Keratinocyte (primary cell): Measurements from ENCODE around the gene RNF38. TPM values are rescaled to one million over a fixed set of nuclear protein-coding genes. Genes with fewer than 3 reads are reported as not detected.

Experiments
- DNase-seq: peaks from one replicate; pipeline ENCODE4 v3.0.0-alpha.2; 2011; ENCODE audit warnings: low read depth, missing footprints, low spot score
- FAIRE-seq: peaks from 2 replicates; lab custom pipeline; 2011; peaks lifted over from hg19 to GRCh38; lab: Jason Lieb, UNC
- H2AFZ ChIP-seq: 2 replicates; pipeline ENCODE4 v1.6.0; 2012; ENCODE audit warnings: low read length, control low read depth, inconsistent platforms; ENCODE audit not compliant: control insufficient read depth
- H3K27ac ChIP-seq: 2 replicates; pipeline ENCODE4 v1.5.1; 2011; ENCODE audit warnings: low read length; ENCODE audit not compliant: control insufficient read depth, insufficient read depth
- H3K27me3 ChIP-seq: 3 replicates; pipeline ENCODE4 v1.6.0; 2011; ENCODE audit warnings: low read length; ENCODE audit not compliant: control insufficient read depth, insufficient read depth; ENCODE audit errors: extremely low read depth
- H3K36me3 ChIP-seq, 2 experiments: 2 replicates in 1 of 2; 3 replicates in 1 of 2; pipeline ENCODE4 v1.5.1; 2011; ENCODE audit warnings: low read length in 2 of 2, mild to moderate bottlenecking in 1 of 2; ENCODE audit not compliant: control insufficient read depth in 2 of 2, insufficient read depth in 2 of 2; ENCODE audit errors: extremely low read depth in 1 of 2
- H3K4me1 ChIP-seq: 3 replicates; pipeline ENCODE4 v1.5.1; 2011; ENCODE audit warnings: low read length; ENCODE audit not compliant: control insufficient read depth, insufficient read depth; ENCODE audit errors: extremely low read depth
- H3K4me2 ChIP-seq: 3 replicates; pipeline ENCODE4 v1.6.0; 2011; ENCODE audit warnings: low read depth, low read length; ENCODE audit not compliant: control insufficient read depth, insufficient read depth; ENCODE audit errors: extremely low read depth
- H3K4me3 ChIP-seq, 3 experiments: fragments of 200-600 bp in 1 of 3; sonication (generic) in 1 of 3; 2 replicates in 2 of 3; 3 replicates in 1 of 3; pipeline ENCODE4 v1.5.1; 2011 to 2016; ENCODE audit warnings: low read length in 3 of 3, mild to moderate bottlenecking in 3 of 3, control low read depth in 2 of 3, inconsistent platforms in 1 of 3, low read depth in 1 of 3, mixed read lengths in 1 of 3, mixed run types in 1 of 3, moderate library complexity in 1 of 3; ENCODE audit not compliant: control insufficient read depth in 2 of 3, insufficient read depth in 2 of 3; ENCODE audit errors: extremely low read depth in 1 of 3
- H3K79me2 ChIP-seq: 2 replicates; pipeline ENCODE4 v1.6.0; 2012; ENCODE audit warnings: low read length; ENCODE audit not compliant: control insufficient read depth, insufficient read depth
- H3K9ac ChIP-seq: 3 replicates; pipeline ENCODE4 v1.6.0; 2011; ENCODE audit warnings: low read length; ENCODE audit not compliant: control insufficient read depth, insufficient read depth; ENCODE audit errors: extremely low read depth
- H3K9me1 ChIP-seq: 3 replicates; pipeline ENCODE4 v1.6.0; 2011; ENCODE audit warnings: low read length; ENCODE audit not compliant: control insufficient read depth, insufficient read depth; ENCODE audit errors: extremely low read depth
- H3K9me3 ChIP-seq: 2 replicates; pipeline ENCODE4 v1.5.1; 2012; ENCODE audit warnings: low read depth, low read length; ENCODE audit not compliant: control insufficient read depth
- H4K20me1 ChIP-seq: 3 replicates; pipeline ENCODE4 v1.6.0; 2011; ENCODE audit warnings: low read length; ENCODE audit not compliant: control insufficient read depth, insufficient read depth; ENCODE audit errors: extremely low read depth
- EZH2 ChIP-seq: IDR thresholded peaks from one replicate; pipeline ENCODE4 v1.6.1; 2012; ENCODE audit warnings: inconsistent platforms, mild to moderate bottlenecking, low read length, moderate library complexity
- dilution Hi-C: fragments of 300-500 bp; cut with MboI; formaldehyde crosslinking; loops from one replicate; pipeline ENCODE4 v1.7.0; 2020; ENCODE audit warnings: low sequenced_read_pairs; ENCODE audit not compliant: extremely low pct_ligation_motif_present
- polyA plus RNA-seq, 5 experiments: library from polyadenylated mRNA; depleted of rRNA in 3 of 5; stranded (reverse) in 3 of 5; stranded (forward) in 1 of 5; unstranded in 1 of 5; fragments of >200 nt; gene quantifications; 1 replicate in 1 of 5; 2 replicates in 3 of 5; 3 replicates in 1 of 5; pipeline versions ENCODE4 v1.2.1 to v1.2.3, GENCODE V29; 2011 to 2012; ENCODE audit warnings: missing spikeins in 2 of 5, low read depth in 1 of 5, low replicate concordance in 1 of 5
- TF ChIP-seq, protein P1 (sequence below), 3 experiments: IDR thresholded peaks in 1 of 3; conservative IDR thresholded peaks in 1 of 3; optimal IDR thresholded peaks in 1 of 3; 2 replicates in 2 of 3; 3 replicates in 1 of 3; pipeline versions ENCODE3 to v1.5.1; 2011; ENCODE audit warnings: low read length in 3 of 3, mild to moderate bottlenecking in 3 of 3, moderate library complexity in 2 of 3, control low read depth in 1 of 3, inconsistent platforms in 1 of 3; ENCODE audit not compliant: insufficient read depth in 2 of 3; ENCODE audit errors: extremely low read depth in 1 of 3

RNF38 gene
- polyA plus RNA-seq, 1 donor (not counting 4 experiments of a cell fraction or from before 2014, with no cell fraction given) = 12.5 TPM

DNA sequence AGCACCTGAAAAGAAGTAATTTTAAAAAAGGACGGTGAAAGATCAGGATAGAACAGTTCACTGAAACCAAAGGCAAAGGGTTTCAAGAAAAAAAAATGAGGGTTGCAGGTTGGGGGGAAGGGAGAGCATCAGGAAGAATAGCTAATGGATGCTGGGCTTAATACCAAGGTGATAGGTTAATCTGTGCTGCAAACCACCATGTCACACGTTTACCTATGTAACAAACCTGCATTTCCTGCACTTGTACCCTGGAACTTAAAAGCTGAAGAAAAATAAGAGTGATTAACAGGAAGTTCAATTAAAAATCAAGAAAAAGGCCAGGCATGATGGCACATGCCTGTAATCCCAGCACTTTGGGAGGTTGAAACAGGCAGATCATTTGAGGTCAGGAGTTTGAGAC lies 44.1 kb upstream of the RNF38 start:
- Histone ChIP-seq H3K9me3 (no peaks in the 10 kb centered on the region), H3K27me3 (no peaks in the 10 kb centered on the region), H3K27ac (no peak overlapping the region), H4K20me1 (no peaks in the 10 kb centered on the region), H3K79me2 (peaks cover 12% of the 10 kb centered on the region), H3K4me2 (no peak overlapping the region), H3K4me1 (peaks cover 7% of the 10 kb centered on the region), H3K9me1 (no peaks in the 10 kb centered on the region), H3K4me3 (no peak overlapping the region), H3K36me3 (peaks cover 0 to 3% of the 10 kb centered on the region in 2 experiments), H2AFZ (no peak overlapping the region), H3K9ac (no peak overlapping the region)
- TF ChIP-seq EZH2 = no peak
- TF ChIP-seq, protein P1, sequence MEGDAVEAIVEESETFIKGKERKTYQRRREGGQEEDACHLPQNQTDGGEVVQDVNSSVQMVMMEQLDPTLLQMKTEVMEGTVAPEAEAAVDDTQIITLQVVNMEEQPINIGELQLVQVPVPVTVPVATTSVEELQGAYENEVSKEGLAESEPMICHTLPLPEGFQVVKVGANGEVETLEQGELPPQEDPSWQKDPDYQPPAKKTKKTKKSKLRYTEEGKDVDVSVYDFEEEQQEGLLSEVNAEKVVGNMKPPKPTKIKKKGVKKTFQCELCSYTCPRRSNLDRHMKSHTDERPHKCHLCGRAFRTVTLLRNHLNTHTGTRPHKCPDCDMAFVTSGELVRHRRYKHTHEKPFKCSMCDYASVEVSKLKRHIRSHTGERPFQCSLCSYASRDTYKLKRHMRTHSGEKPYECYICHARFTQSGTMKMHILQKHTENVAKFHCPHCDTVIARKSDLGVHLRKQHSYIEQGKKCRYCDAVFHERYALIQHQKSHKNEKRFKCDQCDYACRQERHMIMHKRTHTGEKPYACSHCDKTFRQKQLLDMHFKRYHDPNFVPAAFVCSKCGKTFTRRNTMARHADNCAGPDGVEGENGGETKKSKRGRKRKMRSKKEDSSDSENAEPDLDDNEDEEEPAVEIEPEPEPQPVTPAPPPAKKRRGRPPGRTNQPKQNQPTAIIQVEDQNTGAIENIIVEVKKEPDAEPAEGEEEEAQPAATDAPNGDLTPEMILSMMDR (optimal IDR thresholded peaks at IDR 0.05 in 1 of 3, IDR thresholded peaks at IDR 0.05 in 1 of 3, conservative IDR thresholded peaks at IDR 0.05 in 1 of 3; ENCODE audit: extremely low read depth in 1 of 3, insufficient read depth in 2 of 3, low read length in 3 of 3) = no peak
- dilution Hi-C loops = no loop called here
- no peak for DNase-seq
- FAIRE-seq = no peak

DNA sequence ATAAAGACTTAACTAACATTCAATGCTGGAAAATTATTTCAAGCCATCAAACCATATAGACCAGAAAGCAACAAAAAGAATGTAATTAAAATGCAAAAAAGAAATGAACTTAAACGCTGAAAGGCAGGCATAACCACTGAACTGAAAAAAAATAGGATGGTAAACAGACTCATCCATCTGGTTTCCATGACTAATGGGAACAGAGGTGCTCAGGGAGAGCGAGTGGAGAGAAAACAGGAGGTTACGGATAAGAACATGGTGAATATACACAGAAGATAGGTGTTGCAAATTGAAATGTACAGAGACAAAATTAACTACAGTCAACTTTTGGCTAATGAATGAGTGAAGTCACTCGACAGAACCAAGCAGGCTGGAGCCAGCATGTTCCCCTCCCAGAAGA lies 43.5 kb upstream of the RNF38 start:
- dilution Hi-C loops = no loop called here
- TF ChIP-seq, protein P1 (optimal IDR thresholded peaks at IDR 0.05 in 1 of 3, IDR thresholded peaks at IDR 0.05 in 1 of 3, conservative IDR thresholded peaks at IDR 0.05 in 1 of 3; ENCODE audit: extremely low read depth in 1 of 3, insufficient read depth in 2 of 3, low read length in 3 of 3) = no peak
- no peak for TF ChIP-seq EZH2
- no peak overlapping the region for H3K4me2 ChIP-seq
- H3K79me2 ChIP-seq = peaks cover 12% of the 10 kb centered on the region
- peaks cover 0 to 3% of the 10 kb centered on the region in 2 experiments for H3K36me3 ChIP-seq
- FAIRE-seq (peak; percentile 43), DNase-seq (no peak)
- H3K27me3 ChIP-seq = no peaks in the 10 kb centered on the region
- peaks cover 7% of the 10 kb centered on the region for H3K4me1 ChIP-seq
- no peak overlapping the region for H3K4me3 ChIP-seq
- no peak overlapping the region for H3K9ac ChIP-seq
- no peaks in the 10 kb centered on the region for H3K9me3 ChIP-seq
- no peak overlapping the region for H3K27ac ChIP-seq
- H4K20me1 ChIP-seq = no peaks in the 10 kb centered on the region
- H2AFZ ChIP-seq = no peak overlapping the region
- no peaks in the 10 kb centered on the region for H3K9me1 ChIP-seq
